Ectodermal cell (in vitro differentiated cells): ENCODE measurements around the gene TRAPPC1.

Experiments used
- H3K27ac ChIP-seq: 2 replicates; pipeline ENCODE4 v1.7.0; 2013; ENCODE audit warnings: mild to moderate bottlenecking, low read depth, low read length; ENCODE audit not compliant: insufficient read depth, poor library complexity, severe bottlenecking
- H3K27me3 ChIP-seq: 2 replicates; pipeline ENCODE4 v1.7.0; 2013; ENCODE audit warnings: mild to moderate bottlenecking, low read length; ENCODE audit not compliant: insufficient read depth, control insufficient read depth, poor library complexity, severe bottlenecking
- H3K36me3 ChIP-seq: one replicate; pipeline ENCODE4 v1.7.0; 2013; ENCODE audit warnings: low read length; ENCODE audit not compliant: control insufficient read depth, insufficient read depth
- H3K4me1 ChIP-seq: one replicate; pipeline ENCODE4 v1.7.0; 2013; ENCODE audit warnings: low read length; ENCODE audit not compliant: control insufficient read depth, insufficient read depth
- H3K4me3 ChIP-seq: 2 replicates; pipeline ENCODE4 v1.7.0; 2013; ENCODE audit warnings: low read depth, low read length, control low read depth; ENCODE audit not compliant: insufficient read depth
- H3K9me3 ChIP-seq: 2 replicates; pipeline ENCODE4 v1.7.0; 2013; ENCODE audit warnings: mild to moderate bottlenecking, low read length, moderate library complexity; ENCODE audit not compliant: control insufficient read depth
- WGBS, 2 experiments: methylation state at CpG; one replicate each; pipeline ENCODE4 v1.1.7; 2013; ENCODE audit warnings: missing lambda C conversion rate in 2 of 2; 5-methylcytosine and 5-hydroxymethylcytosine counted together

TRAPPC1 gene

GRCh38 chr17:7940743-7941142 lies 9.0 kb upstream of the TRAPPC1 start:
- Histone ChIP-seq H3K27ac (no peak overlapping the region), H3K27me3 (no peaks in the 10 kb centered on the region), H3K4me1 (no peaks in the 10 kb centered on the region), H3K4me3 (no peak overlapping the region), H3K9me3 (no peaks in the 10 kb centered on the region), H3K36me3 (peaks cover 43% of the 10 kb centered on the region)
- 97 to 98% methylated on average over 6 of the region's 6 CpGs for WGBS, 2 experiments

GRCh38 chr17:7940034-7940433 lies 8.3 kb upstream of the TRAPPC1 start:
- 94 to 97% methylated on average over 4 of the region's 4 CpGs for WGBS, 2 experiments
- no peak overlapping the region for H3K4me3 ChIP-seq
- no peak overlapping the region for H3K27ac ChIP-seq
- no peaks in the 10 kb centered on the region for H3K27me3 ChIP-seq
- H3K36me3 ChIP-seq: peaks cover 42% of the 10 kb centered on the region
- H3K9me3 ChIP-seq: no peaks in the 10 kb centered on the region
- no peaks in the 10 kb centered on the region for H3K4me1 ChIP-seq

- no peaks in the 10 kb centered on the region for H3K9me3 ChIP-seq
- no peak overlapping the region for H3K4me3 ChIP-seq
- H3K36me3 ChIP-seq: peaks cover 23% of the 10 kb centered on the region
- H3K27ac ChIP-seq: no peak overlapping the region
- no peaks in the 10 kb centered on the region for H3K27me3 ChIP-seq
- no peaks in the 10 kb centered on the region for H3K4me1 ChIP-seq
These were observed 4.1 kb upstream of the TRAPPC1 start for GRCh38 chr17:7935859-7936258.

- Histone ChIP-seq H3K36me3 (peaks cover 10% of the 10 kb centered on the region), H3K4me3 (peak overlapping the region; percentile 61), H3K27ac (no peak overlapping the region), H3K4me1 (no peaks in the 10 kb centered on the region), H3K9me3 (no peaks in the 10 kb centered on the region), H3K27me3 (peaks cover 18% of the 10 kb centered on the region)
- WGBS, 2 experiments: 13% methylated on average over 15 to 16 of the region's 16 CpGs
These were observed 1.2 kb upstream of the TRAPPC1 start for GRCh38 chr17:7932949-7933348.

GRCh38 chr17:7932483-7932891 lies 741 bp upstream of the TRAPPC1 start:
- H3K27ac ChIP-seq: no peak overlapping the region
- H3K27me3 ChIP-seq: peaks cover 22% of the 10 kb centered on the region
- H3K9me3 ChIP-seq: no peaks in the 10 kb centered on the region
- H3K4me3 ChIP-seq: peak overlapping the region; percentile 61
- 1% methylated on average over 17 of the region's 17 CpGs for WGBS, 2 experiments
- H3K4me1 ChIP-seq: no peaks in the 10 kb centered on the region
- H3K36me3 ChIP-seq: peaks cover 10% of the 10 kb centered on the region

- Histone ChIP-seq H3K27ac (no peak overlapping the region), H3K4me1 (no peaks in the 10 kb centered on the region), H3K4me3 (peak overlapping the region; percentile 61), H3K27me3 (peaks cover 37% of the 10 kb centered on the region), H3K9me3 (no peaks in the 10 kb centered on the region), H3K36me3 (peaks cover 5% of the 10 kb centered on the region)
- WGBS, 2 experiments: 41 to 42% methylated on average over 20 of the region's 20 CpGs
These were observed 710 bp downstream of the TRAPPC1 start for GRCh38 chr17:7930841-7931631.

- Histone ChIP-seq H3K9me3 (no peaks in the 10 kb centered on the region), H3K4me1 (no peaks in the 10 kb centered on the region), H3K27me3 (peaks cover 50% of the 10 kb centered on the region), H3K27ac (no peak within 1 kb of the TSS), H3K4me3 (peak within 1 kb of the TSS; percentile 27), H3K36me3 (no peaks in the 10 kb centered on the region)
- 10% methylated on average over 67 of the region's 67 CpGs for whole genome bisulfite sequencing, 2 experiments
These were observed 2.4 kb downstream of the TRAPPC1 start, which contains the start of gene KCNAB3 for GRCh38 chr17:7929158-7930023. Gene KCNAB3 (minus strand): TSS chr17:7929856. CDS start chr17:7929435, 421 bp downstream.

GRCh38 chr17:7927596-7927995 lies 4.2 kb downstream of the TRAPPC1 start:
- H3K9me3 ChIP-seq: no peaks in the 10 kb centered on the region
- H3K27ac ChIP-seq: no peak overlapping the region
- 82% methylated on average over 3 of the region's 3 CpGs for WGBS, 2 experiments

GRCh38 chr17:7922845-7923628 lies 8.7 kb downstream of the TRAPPC1 start:
- Histone ChIP-seq H3K27ac (no peak overlapping the region), H3K36me3 (no peaks in the 10 kb centered on the region)
- WGBS, 2 experiments: 30 to 31% methylated on average over 45 of the region's 45 CpGs

More at GRCh38 chr17:7927596-7927995, 4.2 kb downstream of the TRAPPC1 start:
- Histone ChIP-seq H3K4me3 (no peak overlapping the region), H3K4me1 (no peaks in the 10 kb centered on the region), H3K27me3 (peaks cover 68% of the 10 kb centered on the region), H3K36me3 (no peaks in the 10 kb centered on the region)

More at GRCh38 chr17:7922845-7923628, 8.7 kb downstream of the TRAPPC1 start:
- Histone ChIP-seq H3K27me3 (peaks cover 72% of the 10 kb centered on the region), H3K4me3 (peak overlapping the region; percentile 22), H3K9me3 (no peaks in the 10 kb centered on the region), H3K4me1 (no peaks in the 10 kb centered on the region)
